ENCODE measurements around the gene THRB. TPM values are rescaled to one million over a fixed set of nuclear protein-coding genes. Genes with fewer than 3 reads are reported as not detected.

THRB gene
- total RNA-seq, 1 experiment from 2014 or later, result 5.8 TPM

DNA sequence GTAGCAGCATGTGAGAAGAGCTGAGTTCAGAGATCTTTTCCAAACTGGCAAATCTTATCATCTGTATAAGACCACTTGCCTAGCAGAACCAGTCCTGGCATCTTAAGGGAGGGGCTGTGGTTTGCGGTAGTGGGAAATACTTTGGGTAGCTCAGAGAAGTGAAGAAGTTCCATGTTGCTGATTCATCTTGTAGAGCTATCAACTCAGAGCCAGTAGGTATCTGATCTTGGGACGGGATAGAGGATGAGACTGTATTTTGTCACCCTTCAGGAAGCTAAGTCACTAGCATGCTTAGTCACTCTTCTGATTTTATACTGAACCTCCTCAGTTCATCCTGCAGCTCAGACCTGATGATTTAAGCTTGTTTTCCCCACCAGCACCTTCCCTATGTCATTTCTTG, 338.2 kb downstream of the THRB start (continued):
- TF ChIP-seq GABPB1 (CRISPR knock-in tag; IDR thresholded peaks at IDR 0.05) (no peak), MYBL2 (CRISPR knock-in tag; IDR thresholded peaks at IDR 0.05) (no peak)

- Mint-ChIP-seq H3K27ac (no peak overlapping the region), H3K27me3 (ENCODE audit: low read depth) (no peaks in the 10 kb centered on the region)
Observed at GRCh38 chr3:24155276-24155675, 339.4 kb downstream of the THRB start.

More at GRCh38 chr3:24155276-24155675, 339.4 kb downstream of the THRB start:
- H3K4me3 Mint-ChIP-seq, result no peak overlapping the region
- peaks cover 3% of the 10 kb centered on the region; the same call in 1 of the 2 replicates for H3K9me3 Mint-ChIP-seq
- POLR2A ChIA-PET, result no interaction called here
- peaks cover 30% of the 10 kb centered on the region for H3K4me1 Mint-ChIP-seq
- CTCF ChIA-PET, result no interaction called here
- TF ChIP-seq CTCF (IDR thresholded peaks at IDR 0.05) (no peak), NFE2L1 (CRISPR knock-in tag; IDR thresholded peaks at IDR 0.05) (no peak), RELA (CRISPR knock-in tag; IDR thresholded peaks at IDR 0.05; ENCODE audit: borderline replicate concordance) (no peak), ZNF263 (CRISPR knock-in tag; IDR thresholded peaks at IDR 0.05; ENCODE audit: low read depth) (no peak), ATF1 (CRISPR knock-in tag; IDR thresholded peaks at IDR 0.05) (no peak), PREB (CRISPR knock-in tag; IDR thresholded peaks at IDR 0.05; ENCODE audit: borderline replicate concordance) (no peak), RORB (CRISPR knock-in tag; IDR thresholded peaks at IDR 0.05) (no peak), ELF4 (CRISPR knock-in tag; IDR thresholded peaks at IDR 0.05; ENCODE audit: low read depth) (no peak), ATF2 (CRISPR knock-in tag; IDR thresholded peaks at IDR 0.05; ENCODE audit: borderline replicate concordance, low read depth) (no peak), GRHL2 (CRISPR knock-in tag; IDR thresholded peaks at IDR 0.05; ENCODE audit: insufficient replicate concordance, severe bottlenecking) (no peak), FOXP1 (CRISPR knock-in tag; IDR thresholded peaks at IDR 0.05; ENCODE audit: borderline replicate concordance) (no peak), JAZF1 (CRISPR knock-in tag; IDR thresholded peaks at IDR 0.05) (no peak), IRF1 (CRISPR knock-in tag; IDR thresholded peaks at IDR 0.05) (no peak)
- TF ChIP-seq, protein P1, sequence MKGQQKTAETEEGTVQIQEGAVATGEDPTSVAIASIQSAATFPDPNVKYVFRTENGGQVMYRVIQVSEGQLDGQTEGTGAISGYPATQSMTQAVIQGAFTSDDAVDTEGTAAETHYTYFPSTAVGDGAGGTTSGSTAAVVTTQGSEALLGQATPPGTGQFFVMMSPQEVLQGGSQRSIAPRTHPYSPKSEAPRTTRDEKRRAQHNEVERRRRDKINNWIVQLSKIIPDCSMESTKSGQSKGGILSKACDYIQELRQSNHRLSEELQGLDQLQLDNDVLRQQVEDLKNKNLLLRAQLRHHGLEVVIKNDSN (CRISPR knock-in tag; IDR thresholded peaks at IDR 0.05), result no peak
- TF ChIP-seq, protein P2, sequence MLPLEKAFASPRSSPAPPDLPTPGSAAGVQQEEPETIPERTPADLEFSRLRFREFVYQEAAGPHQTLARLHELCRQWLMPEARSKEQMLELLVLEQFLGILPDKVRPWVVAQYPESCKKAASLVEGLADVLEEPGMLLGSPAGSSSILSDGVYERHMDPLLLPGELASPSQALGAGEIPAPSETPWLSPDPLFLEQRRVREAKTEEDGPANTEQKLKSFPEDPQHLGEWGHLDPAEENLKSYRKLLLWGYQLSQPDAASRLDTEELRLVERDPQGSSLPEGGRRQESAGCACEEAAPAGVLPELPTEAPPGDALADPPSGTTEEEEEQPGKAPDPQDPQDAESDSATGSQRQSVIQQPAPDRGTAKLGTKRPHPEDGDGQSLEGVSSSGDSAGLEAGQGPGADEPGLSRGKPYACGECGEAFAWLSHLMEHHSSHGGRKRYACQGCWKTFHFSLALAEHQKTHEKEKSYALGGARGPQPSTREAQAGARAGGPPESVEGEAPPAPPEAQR (CRISPR knock-in tag; IDR thresholded peaks at IDR 0.05), result no peak
- TF ChIP-seq, protein P3, sequence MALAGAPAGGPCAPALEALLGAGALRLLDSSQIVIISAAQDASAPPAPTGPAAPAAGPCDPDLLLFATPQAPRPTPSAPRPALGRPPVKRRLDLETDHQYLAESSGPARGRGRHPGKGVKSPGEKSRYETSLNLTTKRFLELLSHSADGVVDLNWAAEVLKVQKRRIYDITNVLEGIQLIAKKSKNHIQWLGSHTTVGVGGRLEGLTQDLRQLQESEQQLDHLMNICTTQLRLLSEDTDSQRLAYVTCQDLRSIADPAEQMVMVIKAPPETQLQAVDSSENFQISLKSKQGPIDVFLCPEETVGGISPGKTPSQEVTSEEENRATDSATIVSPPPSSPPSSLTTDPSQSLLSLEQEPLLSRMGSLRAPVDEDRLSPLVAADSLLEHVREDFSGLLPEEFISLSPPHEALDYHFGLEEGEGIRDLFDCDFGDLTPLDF (CRISPR knock-in tag; IDR thresholded peaks at IDR 0.05), result no peak
- no peak for DNase-seq (ENCODE audit: low spot score)
- no peaks in the 10 kb centered on the region for H3K36me3 Mint-ChIP-seq
- no peak for ATAC-seq
